HG02610 (cell line): ENCODE data around the gene PKHD1.
"Not testable (repeated sequence)": the region's sequence is repeated elsewhere in the genome, so short reads cannot be mapped to it uniquely, and the experiment has no call there.

Experiments used
- ATAC-seq: cut with Tn5 transposase; IDR thresholded peaks from one replicate; pipeline ENCODE4 v1.9.1; 2021; ENCODE audit warnings: mild to moderate bottlenecking, moderate library complexity; ENCODE audit not compliant: unreplicated experiment

PKHD1 gene

DNA sequence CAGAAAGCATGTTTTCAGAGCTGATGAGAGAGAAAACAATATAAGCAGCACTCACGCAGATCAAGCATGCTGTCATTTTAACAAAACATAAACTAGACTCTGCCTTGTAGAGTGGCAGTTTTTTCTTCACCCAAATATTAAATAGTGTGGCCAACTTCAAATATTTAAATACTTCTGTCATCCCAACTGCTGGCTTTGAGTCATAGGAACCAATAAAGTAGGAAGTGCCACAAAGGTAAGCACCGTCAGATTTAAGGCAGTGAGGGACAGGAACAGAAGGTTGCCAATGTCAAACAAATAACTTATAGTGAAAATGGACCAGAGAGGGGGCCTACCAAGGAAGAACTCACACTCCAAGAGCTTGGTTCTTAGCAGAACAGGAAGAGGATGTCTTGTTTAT lies 222.2 kb downstream of the PKHD1 start:
- ATAC-seq: no peak

DNA sequence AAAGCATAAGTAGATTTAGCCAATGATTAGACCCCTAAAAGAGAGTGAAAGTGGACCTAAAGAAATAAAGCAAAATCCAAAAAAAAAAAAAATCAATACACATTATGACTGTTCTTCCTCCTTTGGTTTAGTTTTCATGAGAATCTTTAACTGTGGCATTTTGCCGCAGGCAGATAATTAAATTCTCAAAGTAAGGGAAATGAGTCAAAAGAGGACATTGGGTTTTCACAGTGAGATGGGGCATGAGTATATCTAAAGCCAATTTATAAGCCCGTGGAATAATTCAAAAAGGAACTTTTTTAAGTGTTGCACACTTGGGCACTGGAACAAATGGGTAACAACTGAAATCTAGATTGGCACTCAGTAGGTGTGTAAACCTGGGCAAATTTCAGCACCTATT lies 230.3 kb downstream of the PKHD1 start:
- no peak for ATAC-seq

DNA sequence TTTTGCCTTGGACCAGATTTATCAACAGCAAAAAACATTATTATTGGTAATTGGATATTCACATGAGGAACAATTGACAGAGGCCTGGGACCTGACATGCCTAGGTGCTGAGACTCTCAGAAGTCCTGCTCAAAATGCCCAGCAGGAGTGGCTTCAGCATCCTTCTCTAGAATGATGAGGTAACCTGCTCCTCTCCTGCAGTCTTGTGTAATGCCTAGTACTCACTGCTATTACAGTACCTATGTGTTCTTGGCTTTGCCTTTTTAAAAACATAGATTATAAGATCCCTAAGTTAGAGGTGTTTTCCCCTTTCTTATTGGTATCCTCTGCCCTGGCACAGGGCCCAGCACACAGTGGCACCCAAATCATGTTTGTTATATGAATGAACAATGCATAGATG lies 230.9 kb downstream of the PKHD1 start:
- ATAC-seq: no peak

DNA sequence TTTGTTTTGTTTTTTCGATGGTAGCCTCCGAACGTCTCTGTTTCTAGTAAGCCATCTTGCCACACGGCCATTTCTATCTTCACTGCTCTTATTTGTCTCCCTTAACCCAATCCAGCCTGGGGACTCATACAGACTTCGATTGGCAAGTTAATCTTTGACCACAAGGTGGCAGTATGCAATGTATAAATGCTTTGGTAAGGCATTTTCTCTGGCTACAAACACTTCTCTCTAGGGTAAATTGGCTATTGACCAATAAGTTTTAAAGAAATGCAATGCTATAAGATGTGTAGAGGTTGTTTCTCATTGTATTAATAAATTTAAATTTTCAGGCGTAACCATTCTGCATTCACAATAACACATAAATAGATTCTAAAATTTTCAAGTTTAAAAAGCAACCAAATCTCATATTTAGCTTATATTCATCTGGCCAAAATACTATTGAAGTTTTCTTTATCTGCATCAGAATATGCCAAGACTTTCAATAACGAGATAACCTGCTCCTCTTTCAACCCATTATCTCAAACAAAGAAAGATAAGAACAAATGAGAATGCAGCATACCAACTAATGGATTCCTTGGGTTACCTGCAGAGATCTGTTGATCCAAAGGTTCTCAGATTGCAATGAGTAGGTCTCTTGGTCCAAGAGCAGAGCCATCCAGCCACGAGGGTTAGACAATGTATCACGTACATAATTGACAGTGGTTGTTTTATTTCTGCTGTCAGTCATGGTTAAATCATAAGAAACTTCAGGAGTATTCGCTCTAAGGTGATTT lies 231.9 kb downstream of the PKHD1 start:
- peak; percentile 71 for ATAC-seq

DNA sequence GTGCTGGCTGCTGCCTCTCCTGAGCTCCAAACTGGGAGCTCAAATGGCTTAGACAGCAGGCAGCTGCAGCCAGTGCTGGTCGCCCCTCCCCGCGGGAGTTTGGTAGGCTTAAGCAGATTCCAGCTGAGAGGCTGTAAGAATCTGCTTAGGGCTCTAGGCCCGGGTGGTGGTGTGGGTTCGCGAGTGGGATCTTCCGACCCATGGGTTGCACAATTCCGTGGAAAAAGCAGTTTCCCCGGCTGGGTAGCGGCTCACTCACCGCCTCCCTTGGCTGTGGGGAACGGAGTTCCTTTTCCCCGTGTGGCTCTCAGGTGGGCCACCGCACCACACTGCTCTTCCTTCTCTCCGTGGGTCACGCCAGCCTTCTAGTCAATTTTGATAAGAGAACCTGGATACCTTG lies 232.5 kb downstream of the PKHD1 start:
- no peak for ATAC-seq

DNA sequence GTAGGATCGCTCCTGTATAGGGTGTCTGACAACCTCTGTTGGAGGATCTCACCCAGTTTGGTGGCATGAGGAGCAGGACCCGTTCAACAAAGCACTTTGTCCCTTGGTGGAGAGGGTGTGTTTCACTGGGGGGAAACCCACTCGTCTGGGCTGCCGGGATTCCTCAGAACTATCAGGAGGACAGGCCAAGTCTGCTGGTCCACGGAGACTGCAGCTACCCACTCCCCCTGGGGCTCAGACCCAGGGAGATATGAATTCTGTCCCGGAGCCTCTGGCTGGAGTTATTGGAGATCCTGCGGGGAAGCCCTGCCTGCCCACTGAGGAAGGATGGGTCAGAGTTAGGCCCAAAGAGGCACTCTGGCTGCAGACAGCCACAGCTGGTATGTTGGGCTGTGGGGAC lies 233.1 kb downstream of the PKHD1 start:
- no peak for ATAC-seq

DNA sequence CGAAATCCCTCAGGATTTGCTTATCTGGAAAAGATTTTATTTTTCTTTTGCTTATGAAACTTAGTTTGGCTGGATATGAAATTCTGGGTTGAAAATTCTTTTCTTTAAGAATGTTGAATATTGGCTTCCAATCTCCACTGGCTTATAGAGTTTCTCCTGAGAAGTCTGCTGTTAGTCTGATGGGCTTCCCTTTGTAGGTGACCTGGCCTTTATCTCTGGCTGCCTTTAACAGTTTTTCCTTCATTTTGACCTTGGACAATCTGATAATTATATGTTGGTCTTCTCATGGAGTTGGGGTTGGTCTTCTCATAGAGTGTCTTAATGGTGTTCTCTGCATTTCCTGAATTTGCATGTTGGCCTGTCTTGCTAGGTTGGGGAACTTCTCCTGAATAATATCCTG lies 234.3 kb downstream of the PKHD1 start:
- ATAC-seq: not testable (repeated sequence)

DNA sequence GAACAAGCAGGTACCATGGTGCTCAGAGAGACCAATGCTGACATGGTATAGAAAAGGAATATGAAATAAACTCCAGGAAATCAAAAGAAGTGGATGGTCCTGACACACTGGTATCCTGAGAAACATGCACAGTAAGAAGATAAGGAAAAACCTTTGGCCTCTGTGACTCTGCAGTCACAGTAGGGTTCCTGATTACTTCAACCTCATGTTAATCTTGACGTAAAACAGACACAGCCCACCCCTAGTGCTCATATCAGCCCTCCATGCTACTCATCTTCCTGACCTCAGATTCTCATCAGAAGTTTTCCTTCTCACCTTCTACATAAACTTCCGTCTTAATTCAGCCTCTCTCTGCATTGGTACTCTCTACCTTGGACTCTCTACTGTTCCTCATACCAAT lies 240.9 kb downstream of the PKHD1 start:
- ATAC-seq: no peak

DNA sequence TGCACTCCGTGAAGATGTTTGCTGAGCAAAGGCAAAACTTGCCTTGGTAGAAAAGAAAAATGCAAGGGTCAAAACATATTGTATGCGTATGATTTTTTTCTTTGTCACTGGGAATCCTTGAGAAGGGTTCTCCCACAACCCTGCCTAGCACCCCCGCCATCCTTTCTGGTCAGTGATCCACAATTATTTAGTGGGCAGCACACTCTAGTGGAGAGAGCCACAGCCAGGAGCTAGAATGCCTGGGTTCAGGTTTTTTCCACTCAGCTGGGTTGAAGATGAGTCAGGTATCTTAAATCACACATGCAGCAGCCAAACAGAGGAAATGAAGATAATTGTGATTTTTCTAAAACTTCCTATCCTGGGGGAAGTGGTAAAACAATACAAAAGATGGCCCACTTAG lies 243.1 kb downstream of the PKHD1 start:
- no peak for ATAC-seq

DNA sequence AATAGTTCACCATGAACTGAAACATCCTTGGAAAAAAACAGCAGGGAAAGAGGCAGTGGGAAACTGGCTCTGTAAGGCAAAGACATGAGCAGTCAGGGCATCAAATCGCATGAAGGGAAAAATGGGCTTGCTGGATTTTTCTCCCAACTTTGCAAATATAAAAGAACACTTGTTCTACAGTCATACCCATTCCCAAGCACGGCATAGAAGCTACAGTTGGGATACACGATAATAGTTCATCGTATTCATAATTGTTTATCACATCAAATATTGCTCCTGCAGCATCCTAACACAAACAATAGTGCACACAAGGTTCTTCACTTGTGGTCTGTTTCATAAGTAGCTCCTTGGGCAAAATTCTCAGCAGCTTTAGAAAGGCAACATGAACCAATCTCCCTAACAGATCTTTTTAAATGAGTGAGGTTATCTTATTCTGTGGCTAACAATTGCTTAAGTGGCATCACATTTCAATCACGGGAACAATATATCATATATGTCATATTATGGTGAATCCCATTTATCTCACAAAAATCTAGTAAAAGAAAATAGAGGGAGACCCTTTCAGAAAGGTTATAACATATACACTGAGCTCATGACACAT lies 243.9 kb downstream of the PKHD1 start:
- no peak for ATAC-seq

DNA sequence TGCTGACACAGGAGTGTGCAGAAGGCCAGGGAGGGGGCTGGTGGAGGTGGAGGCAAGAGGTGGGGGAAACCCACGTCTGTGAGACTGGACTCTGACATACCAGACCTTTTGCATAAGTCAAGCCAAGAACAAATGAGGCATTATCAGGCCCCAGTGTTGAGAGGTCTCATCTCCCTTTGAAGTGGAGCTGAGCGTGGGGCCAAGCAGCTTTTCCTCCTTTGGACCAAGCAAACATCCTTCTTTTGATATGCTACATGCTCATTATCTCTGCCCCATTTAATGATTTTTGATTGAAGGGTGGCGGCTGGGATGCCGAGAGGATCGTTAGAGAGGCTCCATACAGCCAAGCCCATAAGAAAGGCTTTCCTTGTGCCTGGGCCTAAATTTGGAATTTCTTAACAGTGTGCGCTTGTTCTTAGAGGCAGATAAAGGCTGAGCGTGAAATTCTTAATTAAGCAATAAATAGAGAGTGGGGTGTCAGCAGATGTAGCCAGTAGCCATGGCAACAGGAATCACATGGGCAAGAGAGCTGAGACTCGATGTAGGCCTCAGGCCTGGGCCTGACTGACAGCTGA lies 244.5 kb downstream of the PKHD1 start:
- no peak for ATAC-seq

DNA sequence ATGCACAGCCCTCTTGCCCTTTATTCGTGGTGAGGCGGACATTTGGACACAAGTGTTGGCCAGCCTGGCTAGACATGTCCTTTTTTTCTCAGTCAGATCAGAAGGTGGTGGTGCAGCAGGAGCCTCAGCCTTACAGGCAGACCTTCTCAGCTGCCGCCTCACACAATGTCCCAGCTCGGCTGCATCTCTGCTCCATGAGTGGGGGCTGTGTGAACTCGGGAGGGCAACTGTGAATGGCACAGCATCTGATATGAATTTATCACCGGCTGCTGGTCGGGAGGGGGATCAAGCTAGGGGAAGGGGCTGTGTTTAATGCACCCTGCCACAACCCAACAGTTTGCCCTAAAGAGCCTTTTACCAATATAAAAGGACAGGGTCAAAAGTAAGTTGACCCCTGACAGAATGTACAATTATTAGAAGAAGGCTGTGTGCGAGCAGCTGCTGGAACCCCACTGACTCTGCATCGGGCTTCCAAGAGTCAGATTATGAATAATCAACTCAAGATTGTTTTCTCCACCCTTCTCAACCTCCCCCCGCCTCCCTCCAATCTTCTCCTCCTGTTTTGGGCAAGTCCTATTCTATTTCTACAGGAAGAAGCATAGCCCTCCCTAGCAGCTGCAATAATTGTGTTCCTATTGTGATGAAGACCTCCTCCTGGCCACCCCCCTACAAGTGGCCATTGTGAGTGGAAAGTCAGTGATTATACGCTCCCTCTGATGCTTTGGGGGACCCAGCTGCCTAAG lies 245.2 kb downstream of the PKHD1 start:
- ATAC-seq: no peak

DNA sequence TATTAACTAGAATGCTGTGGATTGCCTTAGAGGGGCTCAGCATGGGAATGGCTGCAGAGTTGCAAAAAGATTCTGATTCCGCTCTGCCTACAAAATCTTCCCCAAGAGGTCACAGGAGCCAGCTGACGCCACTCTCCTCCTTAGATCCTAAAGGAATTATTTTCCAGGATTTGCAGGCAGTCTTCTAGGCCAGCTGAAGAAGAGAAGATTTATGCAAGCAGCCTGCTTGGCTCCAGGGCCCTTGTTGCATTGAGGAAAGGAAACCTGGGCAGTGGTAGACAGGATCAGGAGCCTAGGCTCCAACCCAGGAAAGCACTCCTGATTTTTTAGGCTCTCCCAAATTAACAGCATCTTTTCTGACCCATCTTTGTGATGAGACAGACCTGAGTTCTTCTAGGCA lies 245.8 kb downstream of the PKHD1 start:
- no peak for ATAC-seq

DNA sequence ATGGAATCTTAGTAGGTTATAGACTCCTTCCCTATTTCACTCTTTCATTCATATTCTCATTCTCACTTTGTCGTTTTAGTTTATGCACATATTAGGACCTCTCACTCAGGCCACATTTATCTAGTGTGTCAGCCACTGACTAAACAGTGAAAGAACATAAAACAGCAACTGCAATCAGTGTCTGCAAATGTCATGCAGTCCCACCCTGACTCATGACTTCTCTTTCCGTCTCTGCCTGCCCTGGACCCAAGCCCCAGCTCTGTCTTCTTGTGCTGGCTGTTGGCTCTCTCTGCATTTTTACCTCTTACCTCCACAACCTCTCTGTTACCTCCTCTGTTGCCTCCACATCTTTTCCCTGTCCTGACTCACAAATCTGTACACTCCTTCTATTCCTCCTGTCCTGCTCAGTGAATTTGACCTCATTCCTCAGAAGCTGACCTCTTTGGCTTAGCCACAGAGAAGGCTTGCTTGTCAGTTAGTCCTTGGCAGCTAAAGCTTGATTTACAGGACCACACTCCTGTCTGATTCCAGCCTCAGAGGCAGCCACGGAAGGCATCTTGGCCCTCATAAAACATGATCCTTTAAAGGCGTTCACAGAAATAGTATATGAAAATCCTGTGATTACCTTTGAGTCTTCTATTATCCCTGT lies 247.6 kb downstream of the PKHD1 start:
- no peak for ATAC-seq

DNA sequence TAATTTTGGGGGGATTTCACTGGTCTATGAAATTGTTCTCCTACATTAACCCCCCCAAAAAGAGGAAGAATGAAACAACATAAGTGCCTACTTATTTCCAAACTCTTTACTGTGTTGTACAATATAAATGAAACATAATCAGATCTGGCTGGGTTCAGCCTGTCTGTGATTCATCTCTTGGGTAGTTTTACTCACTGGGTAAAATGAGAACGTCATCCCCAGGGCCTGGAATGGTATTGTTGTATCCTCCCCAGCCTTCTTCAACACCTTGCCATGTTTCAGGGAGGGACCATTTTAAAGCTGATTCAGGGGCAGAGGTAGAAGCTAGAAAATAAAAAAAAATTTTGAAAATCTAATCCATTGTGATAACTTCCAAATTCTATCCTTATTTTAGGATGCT lies 256.7 kb downstream of the PKHD1 start:
- ATAC-seq: no peak

DNA sequence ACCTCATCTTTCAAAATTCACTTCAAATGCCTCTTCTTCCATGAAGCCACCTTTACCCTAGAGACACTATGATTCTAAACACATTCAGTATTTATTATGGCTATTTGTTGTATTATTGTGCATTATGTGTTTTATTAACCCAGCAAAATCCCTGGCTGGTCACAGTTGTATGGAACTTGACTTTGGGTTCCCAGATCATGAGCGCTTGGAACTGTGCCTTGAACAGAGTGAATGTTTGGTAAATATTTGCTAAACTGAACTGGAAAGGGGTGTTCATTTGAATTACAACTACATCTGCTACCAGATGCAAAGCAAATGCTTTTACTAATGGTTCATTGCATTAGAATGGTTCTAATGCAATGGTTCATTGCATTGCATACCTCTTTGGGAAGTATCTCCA lies 259.8 kb downstream of the PKHD1 start:
- ATAC-seq: no peak

DNA sequence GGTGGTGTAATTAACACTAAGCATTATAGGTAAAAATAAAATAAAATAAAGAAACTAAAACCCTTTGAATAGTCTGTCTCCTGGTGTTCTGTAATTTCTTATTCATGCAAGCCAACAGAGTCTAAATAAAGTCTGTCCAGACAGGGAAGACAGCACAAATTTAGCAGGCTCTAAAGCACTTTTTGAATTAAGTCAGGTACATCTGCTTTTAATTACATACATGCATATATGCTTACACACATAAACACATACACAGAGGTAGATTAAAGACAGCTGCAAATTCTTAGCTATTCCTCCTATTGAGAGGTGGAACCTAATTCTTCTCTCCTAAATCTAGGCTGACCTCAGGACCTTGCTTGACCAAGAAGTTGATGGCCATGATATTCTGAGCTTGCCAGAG lies 262.5 kb downstream of the PKHD1 start:
- ATAC-seq: no peak

DNA sequence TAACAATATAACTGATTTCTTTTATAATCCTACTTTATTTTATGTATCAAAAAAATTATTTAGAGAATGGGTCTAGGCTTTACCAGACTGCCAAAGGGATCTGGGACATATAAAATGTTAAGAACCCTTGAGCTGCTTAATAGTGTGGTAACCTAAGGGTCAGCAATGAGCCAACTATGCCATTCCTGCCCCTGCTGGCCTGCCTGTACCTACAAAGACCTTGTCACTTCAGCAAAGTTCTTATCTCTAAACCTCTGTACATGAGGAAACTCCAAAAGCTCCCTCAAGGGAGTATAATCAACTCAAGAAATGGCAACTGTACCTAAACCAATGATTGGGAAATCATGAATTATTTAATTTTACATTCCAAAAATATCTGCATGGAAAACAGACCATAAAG lies 266.9 kb downstream of the PKHD1 start:
- no peak for ATAC-seq

DNA sequence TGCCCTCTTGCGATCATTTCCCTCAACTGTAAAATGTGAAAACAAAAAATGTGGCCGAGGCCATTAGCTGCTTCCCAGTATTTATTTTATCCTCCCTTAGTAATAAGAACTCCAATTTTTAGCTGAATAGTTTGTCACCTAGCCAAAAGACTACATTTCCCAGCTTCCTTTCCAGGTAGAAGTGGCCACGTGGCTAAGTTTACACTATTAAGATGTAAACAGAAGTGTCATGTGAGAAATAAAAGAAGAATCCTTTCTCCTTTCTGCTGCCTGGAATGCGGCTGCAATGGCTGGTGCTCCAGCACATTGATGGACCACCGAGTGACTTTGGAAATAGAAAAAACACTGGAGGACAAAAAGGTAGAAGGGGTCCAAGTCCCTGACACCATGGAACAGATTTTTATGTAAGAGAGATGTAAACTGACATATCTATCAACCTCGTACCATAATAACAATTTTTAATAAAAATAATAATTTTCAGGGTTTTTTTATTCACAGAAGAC lies 268.8 kb downstream of the PKHD1 start:
- ATAC-seq: no peak

DNA sequence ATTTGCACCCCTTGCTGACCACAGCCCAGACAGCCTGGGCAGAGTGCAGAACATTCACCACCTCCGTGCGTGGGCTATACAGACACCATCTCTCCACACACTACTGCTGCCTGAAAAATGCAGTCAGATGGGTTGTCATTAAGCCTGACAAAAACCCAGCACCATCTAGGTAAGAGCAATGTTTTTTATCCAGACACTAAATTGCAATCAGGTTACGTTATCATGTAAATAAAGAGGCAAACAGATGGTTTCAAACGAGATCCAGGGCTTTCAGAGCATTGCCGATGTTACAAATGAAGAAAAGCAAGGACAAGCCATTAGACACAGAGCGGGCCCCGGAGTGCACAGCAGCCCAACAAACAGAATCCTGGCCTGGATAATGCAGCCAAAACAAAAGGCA lies 269.6 kb downstream of the PKHD1 start:
- no peak for ATAC-seq

DNA sequence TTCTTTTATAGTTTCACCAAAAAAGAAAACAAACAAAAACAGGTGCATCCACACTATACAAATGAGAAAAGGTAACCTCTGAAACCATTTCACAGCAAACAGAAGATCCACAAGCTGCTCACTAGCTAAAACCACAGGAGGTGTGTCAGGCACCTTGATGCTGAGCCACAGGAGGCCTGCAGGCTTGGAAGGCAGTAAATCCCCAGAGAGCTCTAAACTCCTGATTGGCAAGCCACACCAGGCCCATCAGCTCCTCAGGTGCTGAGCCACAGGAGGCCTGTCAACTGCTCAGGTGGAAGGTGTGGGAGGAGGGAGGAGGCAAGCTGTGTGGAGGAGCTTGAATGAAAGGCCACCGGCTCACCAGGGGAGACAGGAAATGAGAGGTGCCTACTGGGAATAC lies 273.0 kb downstream of the PKHD1 start:
- ATAC-seq: no peak
